ENCODE measurements around the gene MTFMT.
A peak's percentile ranks its signal among the peaks of the same experiment; 100 is the strongest.
"Not testable (repeated sequence)": the region's sequence is repeated elsewhere in the genome, so short reads cannot be mapped to it uniquely, and the experiment has no call there.

The MTFMT gene

DNA sequence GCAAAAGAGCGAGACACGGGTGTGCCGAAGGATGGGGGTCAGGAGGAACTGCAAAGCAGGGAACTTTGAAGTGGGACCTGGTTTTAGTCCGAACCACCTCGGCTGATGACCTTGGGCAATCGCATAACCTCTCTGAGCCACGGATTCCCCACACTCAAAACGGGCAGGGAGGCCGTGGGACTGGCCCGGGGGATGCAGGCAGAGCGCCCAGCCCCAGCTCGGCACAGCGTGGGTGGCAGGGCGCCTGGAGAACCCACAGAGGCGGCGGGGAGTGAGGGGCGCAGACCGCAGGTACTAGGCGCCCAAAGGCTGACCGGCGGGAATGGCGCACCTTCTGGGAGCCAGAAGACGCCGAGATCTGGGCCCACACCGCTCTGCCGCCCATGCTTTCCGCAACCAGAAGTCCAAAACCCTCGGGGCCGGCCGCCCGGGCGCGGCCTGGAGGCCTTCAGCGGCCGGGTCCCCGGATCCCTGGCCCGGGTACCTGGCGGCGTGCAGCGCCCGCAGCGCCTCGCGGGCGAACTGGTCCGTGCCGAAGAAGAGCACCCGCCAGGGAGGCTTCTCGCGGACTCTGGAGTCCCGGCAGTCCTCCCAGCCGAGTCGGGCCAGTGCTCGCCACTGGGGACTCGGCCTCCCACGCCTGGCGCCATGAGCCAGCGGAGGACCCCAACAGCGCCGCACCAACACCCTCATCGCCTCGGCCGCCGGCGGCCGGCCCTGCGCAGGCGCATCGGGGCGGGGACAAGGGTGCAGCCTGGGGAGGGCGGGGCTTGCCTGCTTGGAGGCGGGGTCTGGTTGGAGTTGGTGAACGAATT lies at the start of gene MTFMT:
MTFMT (minus strand) TSS at position 719 of the 815 bp plus-strand sequence; CDS start at position 693, 26 bp downstream.
- H3K9me3 ChIP-seq (ENCODE audit: control insufficient read depth, insufficient read depth, low read length), result no peaks in the 10 kb centered on the region
- H3K27ac ChIP-seq (ENCODE audit: low read depth, low read length), result peak within 1 kb of the TSS; percentile 50
- peak within 1 kb of the TSS; percentile 76 for H3K9ac ChIP-seq (ENCODE audit: low read depth, low read length)
- peaks cover 5% of the 10 kb centered on the region; the same call in 1 of the 2 replicates for H3K4me1 ChIP-seq (ENCODE audit: control insufficient read depth, insufficient read depth, low read length)
- peak within 1 kb of the TSS; percentile 93 for H3K4me3 ChIP-seq (ENCODE audit: low read depth, low read length)
- H3K36me3 ChIP-seq (ENCODE audit: control insufficient read depth, insufficient read depth, low read length), result peaks cover 28% of the 10 kb centered on the region
- no peaks in the 10 kb centered on the region for H3K27me3 ChIP-seq (ENCODE audit: control insufficient read depth, insufficient read depth, low read length)

DNA sequence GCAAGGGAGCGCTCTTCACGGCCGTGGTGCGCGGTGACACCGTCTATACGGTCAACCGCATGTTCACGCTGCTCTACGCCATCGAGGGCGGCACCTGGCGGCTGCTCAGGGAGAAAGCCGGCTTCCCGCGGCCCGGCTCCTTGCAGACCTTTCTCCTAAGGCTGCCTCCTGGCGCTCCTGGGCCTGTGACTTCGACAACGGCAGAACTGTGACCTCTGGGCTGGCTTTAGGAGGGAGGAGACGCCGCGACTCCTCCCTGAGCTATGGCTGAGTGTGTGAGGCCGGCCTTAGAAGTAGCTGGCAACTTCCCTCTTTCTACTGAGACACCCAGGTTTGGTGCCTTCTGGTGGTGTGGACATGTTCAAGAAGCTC lies 48.5 kb upstream of the MTFMT start:
- Histone ChIP-seq H3K27ac (ENCODE audit: low read depth, low read length) (no peak overlapping the region), H3K9me3 (ENCODE audit: control insufficient read depth, insufficient read depth, low read length) (no peaks in the 10 kb centered on the region), H3K4me3 (ENCODE audit: low read depth, low read length) (no peak overlapping the region), H3K4me1 (ENCODE audit: control insufficient read depth, insufficient read depth, low read length) (peaks cover 11% of the 10 kb centered on the region), H3K9ac (ENCODE audit: low read depth, low read length) (no peak overlapping the region), H3K36me3 (ENCODE audit: control insufficient read depth, insufficient read depth, low read length) (no peaks in the 10 kb centered on the region), H3K27me3 (ENCODE audit: control insufficient read depth, insufficient read depth, low read length) (peaks cover 5% of the 10 kb centered on the region; the same call in 1 of the 2 replicates)

DNA sequence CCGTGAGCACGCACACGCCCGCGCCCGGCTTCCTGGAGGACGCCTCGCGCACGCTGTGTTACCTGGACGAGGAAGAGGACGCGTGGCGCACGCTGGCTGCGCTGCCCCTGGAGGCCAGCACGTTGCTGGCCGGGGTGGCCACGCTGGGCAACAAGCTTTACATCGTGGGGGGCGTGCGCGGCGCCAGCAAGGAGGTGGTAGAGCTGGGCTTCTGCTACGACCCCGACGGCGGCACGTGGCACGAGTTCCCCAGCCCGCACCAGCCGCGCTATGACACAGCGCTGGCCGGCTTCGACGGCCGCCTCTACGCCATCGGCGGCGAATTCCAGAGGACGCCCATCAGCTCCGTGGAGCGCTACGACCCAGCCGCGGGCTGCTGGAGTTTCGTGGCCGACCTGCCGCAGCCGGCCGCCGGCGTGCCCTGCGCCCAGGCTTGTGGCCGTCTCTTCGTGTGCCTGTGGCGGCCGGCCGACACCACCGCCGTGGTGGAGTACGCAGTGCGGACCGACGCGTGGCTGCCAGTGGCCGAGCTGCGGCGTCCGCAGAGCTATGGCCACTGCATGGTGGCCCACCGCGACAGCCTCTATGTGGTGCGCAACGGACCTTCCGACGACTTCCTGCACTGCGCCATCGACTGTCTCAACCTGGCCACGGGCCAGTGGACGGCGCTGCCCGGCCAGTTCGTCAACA lies 48.0 kb upstream of the MTFMT start:
- H3K4me3 ChIP-seq (ENCODE audit: low read depth, low read length), result no peak overlapping the region
- H3K9ac ChIP-seq (ENCODE audit: low read depth, low read length), result no peak overlapping the region
- H3K9me3 ChIP-seq (ENCODE audit: control insufficient read depth, insufficient read depth, low read length), result no peaks in the 10 kb centered on the region
- no peaks in the 10 kb centered on the region for H3K36me3 ChIP-seq (ENCODE audit: control insufficient read depth, insufficient read depth, low read length)
- H3K27me3 ChIP-seq (ENCODE audit: control insufficient read depth, insufficient read depth, low read length), result peaks cover 5% of the 10 kb centered on the region; the same call in 1 of the 2 replicates
- H3K4me1 ChIP-seq (ENCODE audit: control insufficient read depth, insufficient read depth, low read length), result peaks cover 5% of the 10 kb centered on the region
- no peak overlapping the region for H3K27ac ChIP-seq (ENCODE audit: low read depth, low read length)

DNA sequence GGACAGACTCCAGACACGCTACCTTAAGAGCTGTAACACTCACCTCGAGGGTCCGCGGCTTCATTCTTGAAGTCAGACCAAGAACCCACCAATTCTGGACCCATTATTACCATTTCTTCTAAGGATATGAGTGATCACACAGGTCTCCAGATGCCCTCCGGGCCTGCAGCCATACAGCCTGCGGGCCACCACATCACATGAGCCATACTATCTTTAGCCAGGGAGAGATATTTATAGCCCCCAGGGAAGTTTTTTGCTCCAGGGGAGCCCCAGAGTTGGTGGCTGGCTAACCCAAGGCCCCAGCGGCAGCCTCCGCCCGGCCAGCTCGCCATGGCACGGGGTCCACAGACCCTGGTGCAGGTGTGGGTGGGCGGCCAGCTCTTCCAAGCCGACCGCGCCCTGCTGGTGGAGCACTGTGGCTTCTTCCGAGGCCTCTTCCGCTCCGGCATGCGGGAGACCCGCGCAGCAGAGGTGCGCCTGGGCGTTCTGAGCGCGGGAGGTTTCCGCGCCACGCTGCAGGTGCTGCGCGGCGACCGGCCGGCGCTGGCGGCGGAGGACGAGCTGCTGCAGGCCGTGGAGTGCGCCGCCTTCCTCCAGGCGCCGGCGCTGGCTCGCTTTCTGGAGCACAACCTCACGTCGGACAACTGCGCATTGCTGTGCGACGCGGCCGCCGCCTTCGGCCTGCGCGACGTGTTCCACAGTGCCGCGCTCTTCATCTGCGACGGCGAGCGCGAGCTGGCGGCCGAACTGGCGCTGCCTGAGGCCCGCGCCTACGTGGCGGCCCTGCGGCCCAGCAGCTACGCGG lies 47.2 kb upstream of the MTFMT start, which contains the start of gene KBTBD13:
KBTBD13 (plus strand) TSS at position 261 of the 805 bp plus-strand sequence; CDS start at position 331, 70 bp downstream.
- Histone ChIP-seq H3K4me3 (ENCODE audit: low read depth, low read length) (no peak within 1 kb of the TSS), H3K9ac (ENCODE audit: low read depth, low read length) (no peak within 1 kb of the TSS), H3K36me3 (ENCODE audit: control insufficient read depth, insufficient read depth, low read length) (no peaks in the 10 kb centered on the region), H3K4me1 (ENCODE audit: control insufficient read depth, insufficient read depth, low read length) (no peaks in the 10 kb centered on the region), H3K27ac (ENCODE audit: low read depth, low read length) (no peak within 1 kb of the TSS), H3K27me3 (ENCODE audit: control insufficient read depth, insufficient read depth, low read length) (peaks cover 5% of the 10 kb centered on the region; the same call in 1 of the 2 replicates), H3K9me3 (ENCODE audit: control insufficient read depth, insufficient read depth, low read length) (no peaks in the 10 kb centered on the region)

DNA sequence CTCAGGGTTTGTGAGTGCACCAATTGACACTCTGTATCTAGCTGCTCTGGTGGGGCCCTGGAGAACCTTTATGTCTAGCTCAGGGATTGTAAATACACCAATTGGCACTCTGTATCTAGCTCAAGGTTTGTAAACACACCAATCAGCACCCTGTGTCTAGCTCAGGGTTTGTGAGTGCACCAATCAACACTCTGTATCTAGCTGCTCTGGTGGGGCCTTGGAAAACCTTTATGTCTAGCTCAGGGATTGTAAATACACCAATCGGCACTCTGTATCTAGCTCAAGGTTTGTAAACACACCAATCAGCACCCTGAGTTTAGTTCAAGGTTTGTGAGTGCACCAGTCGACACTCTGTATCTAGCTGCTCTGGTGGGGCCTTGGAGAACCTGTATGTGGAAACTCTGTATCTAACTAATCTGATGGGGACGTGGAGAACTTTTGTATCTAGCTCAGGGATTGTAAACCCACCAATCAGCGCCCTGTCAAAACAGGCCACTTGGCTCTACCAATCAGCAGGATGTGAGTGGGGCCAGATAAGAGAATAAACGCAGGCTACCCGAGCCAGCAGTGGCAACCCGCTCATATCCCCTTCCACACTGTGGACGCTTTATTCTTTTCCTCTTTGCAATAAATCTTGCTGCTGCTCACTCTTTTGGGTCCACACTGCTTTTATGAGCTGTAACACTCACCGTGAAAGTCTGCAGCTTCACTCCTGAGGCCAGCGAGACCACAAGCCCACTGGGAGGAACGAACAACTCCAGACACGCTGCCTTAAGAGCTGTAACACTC lies 46.4 kb upstream of the MTFMT start:
- not testable (repeated sequence) for H3K36me3 ChIP-seq (ENCODE audit: control insufficient read depth, insufficient read depth, low read length); H3K4me3 ChIP-seq (ENCODE audit: low read depth, low read length); H3K4me1 ChIP-seq (ENCODE audit: control insufficient read depth, insufficient read depth, low read length)

DNA sequence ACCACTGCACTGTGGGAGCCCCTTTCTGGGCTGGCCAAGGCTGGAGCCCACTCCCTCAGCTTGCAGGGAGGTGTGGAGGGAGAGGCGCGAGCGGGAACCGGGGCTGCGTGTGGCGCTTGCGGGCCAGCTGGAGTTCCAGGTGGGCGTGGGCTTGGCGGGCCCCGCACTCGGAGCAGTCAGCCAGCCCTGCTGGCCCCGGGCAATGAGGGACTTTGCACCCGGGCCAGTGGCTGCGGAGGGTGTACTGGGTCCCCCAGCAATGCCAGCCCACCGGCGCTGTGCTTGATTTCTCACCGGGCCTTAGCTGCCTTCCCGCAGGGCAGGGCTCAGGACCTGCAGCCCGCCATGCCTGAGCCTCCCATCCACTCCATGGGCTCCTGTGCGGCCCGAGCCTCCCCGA lies 45.5 kb upstream of the MTFMT start:
- not testable (repeated sequence) for H3K4me3 ChIP-seq (ENCODE audit: low read depth, low read length); H3K9ac ChIP-seq (ENCODE audit: low read depth, low read length); H3K27me3 ChIP-seq (ENCODE audit: control insufficient read depth, insufficient read depth, low read length); H3K4me1 ChIP-seq (ENCODE audit: control insufficient read depth, insufficient read depth, low read length); H3K27ac ChIP-seq (ENCODE audit: low read depth, low read length); H3K9me3 ChIP-seq (ENCODE audit: control insufficient read depth, insufficient read depth, low read length); H3K36me3 ChIP-seq (ENCODE audit: control insufficient read depth, insufficient read depth, low read length)

More for the DNA sequence above, 46.4 kb upstream of the MTFMT start:
- H3K9me3 ChIP-seq (ENCODE audit: control insufficient read depth, insufficient read depth, low read length); H3K27me3 ChIP-seq (ENCODE audit: control insufficient read depth, insufficient read depth, low read length); H3K27ac ChIP-seq (ENCODE audit: low read depth, low read length); H3K9ac ChIP-seq (ENCODE audit: low read depth, low read length): not testable (repeated sequence)

DNA sequence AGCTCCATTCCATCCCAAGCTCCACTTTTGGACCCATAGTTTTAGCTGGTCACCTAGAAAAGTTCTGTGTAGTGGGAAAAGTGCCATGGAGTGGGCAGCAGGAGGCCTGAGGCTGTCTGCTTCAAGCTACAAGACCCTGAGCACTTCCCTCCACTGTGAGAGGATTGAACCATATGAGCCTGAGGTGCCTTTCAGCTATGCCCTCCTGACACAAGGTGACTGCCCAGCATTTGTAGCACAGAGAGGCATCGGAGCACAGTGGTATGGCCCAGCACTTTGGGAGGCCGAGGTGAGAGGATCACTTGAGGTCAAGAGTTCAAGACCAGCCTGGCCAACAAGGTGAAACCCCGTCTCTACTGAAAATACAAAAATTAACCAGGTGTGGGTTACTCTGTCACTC lies 43.2 kb upstream of the MTFMT start:
- Histone ChIP-seq H3K27ac (ENCODE audit: low read depth, low read length) (no peak overlapping the region), H3K4me1 (ENCODE audit: control insufficient read depth, insufficient read depth, low read length) (peaks cover 5% of the 10 kb centered on the region), H3K36me3 (ENCODE audit: control insufficient read depth, insufficient read depth, low read length) (no peaks in the 10 kb centered on the region), H3K4me3 (ENCODE audit: low read depth, low read length) (no peak overlapping the region), H3K27me3 (ENCODE audit: control insufficient read depth, insufficient read depth, low read length) (peaks cover under 1% of the 10 kb centered on the region; the same call in 1 of the 2 replicates), H3K9me3 (ENCODE audit: control insufficient read depth, insufficient read depth, low read length) (no peaks in the 10 kb centered on the region), H3K9ac (ENCODE audit: low read depth, low read length) (no peak overlapping the region)

DNA sequence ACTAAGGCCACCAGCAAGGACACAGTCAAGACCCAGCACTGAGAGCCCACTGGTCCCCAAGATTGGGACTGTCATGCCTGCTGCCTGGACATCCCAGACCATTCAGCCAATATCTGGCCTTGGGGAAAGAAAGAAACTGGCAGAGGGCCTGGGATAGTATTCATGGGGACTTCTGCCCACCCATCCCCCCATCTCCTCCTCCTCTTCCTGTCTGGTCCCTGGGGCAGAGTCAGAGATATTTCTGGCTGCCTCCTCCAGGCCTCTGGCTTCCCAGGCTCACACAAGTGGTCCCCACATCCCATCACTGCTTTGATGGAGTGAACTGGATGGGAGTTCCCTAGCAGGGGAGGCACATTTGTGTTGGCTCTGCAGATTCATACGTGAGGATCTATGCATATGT lies 42.6 kb upstream of the MTFMT start:
- Histone ChIP-seq H3K4me1 (ENCODE audit: control insufficient read depth, insufficient read depth, low read length) (peaks cover 8% of the 10 kb centered on the region), H3K27ac (ENCODE audit: low read depth, low read length) (no peak overlapping the region), H3K27me3 (ENCODE audit: control insufficient read depth, insufficient read depth, low read length) (peaks cover 5% of the 10 kb centered on the region; the same call in 1 of the 2 replicates), H3K36me3 (ENCODE audit: control insufficient read depth, insufficient read depth, low read length) (no peaks in the 10 kb centered on the region), H3K9me3 (ENCODE audit: control insufficient read depth, insufficient read depth, low read length) (no peaks in the 10 kb centered on the region), H3K9ac (ENCODE audit: low read depth, low read length) (no peak overlapping the region), H3K4me3 (ENCODE audit: low read depth, low read length) (no peak overlapping the region)

DNA sequence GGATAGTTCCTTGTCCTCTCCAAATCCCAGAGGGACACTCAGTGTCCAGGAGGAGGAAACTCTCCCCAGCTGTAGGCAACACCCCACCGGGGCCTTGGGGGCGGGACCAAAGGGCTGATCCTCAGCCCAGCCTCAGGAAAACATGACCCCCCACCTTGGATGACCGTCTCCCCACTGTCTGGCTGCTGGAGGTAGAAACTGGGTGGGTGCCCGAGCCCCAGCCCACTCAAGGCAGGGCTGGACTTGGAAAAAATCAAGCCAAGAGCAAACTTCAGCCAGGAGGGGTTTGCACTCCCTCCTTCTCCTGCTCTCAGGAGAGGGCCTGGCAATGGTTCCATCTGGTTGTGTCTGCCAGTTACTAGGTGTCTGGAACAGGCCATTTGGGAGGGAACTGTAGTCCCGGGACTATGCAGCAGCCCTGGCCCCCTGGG lies 42.0 kb upstream of the MTFMT start:
- Histone ChIP-seq H3K36me3 (ENCODE audit: control insufficient read depth, insufficient read depth, low read length) (no peaks in the 10 kb centered on the region), H3K4me1 (ENCODE audit: control insufficient read depth, insufficient read depth, low read length) (peaks cover 14% of the 10 kb centered on the region), H3K9me3 (ENCODE audit: control insufficient read depth, insufficient read depth, low read length) (no peaks in the 10 kb centered on the region), H3K27me3 (ENCODE audit: control insufficient read depth, insufficient read depth, low read length) (peaks cover 5% of the 10 kb centered on the region; the same call in 1 of the 2 replicates), H3K4me3 (ENCODE audit: low read depth, low read length) (no peak overlapping the region), H3K27ac (ENCODE audit: low read depth, low read length) (no peak overlapping the region), H3K9ac (ENCODE audit: low read depth, low read length) (no peak overlapping the region)

All from HUES48 (cell line).